G401 (cell line): Measurements from ENCODE around the gene PARD3B. TPM values are rescaled to one million over a fixed set of nuclear protein-coding genes. Genes with fewer than 3 reads are reported as not detected.
"Not testable (repeated sequence)": the region's sequence is repeated elsewhere in the genome, so short reads cannot be mapped to it uniquely, and the experiment has no call there.

Source experiments
- DNase-seq: peaks from one replicate; pipeline ENCODE4 v3.0.0-alpha.2; 2015; ENCODE audit warnings: low spot score
- in situ Hi-C: cut with HindIII; loops from 2 replicates; pipeline ENCODE4 v1.10.0; 2016; ENCODE audit warnings: low sequenced_read_pairs, mixed read lengths
- total RNA-seq: library from RNA; depleted of rRNA; stranded (reverse); fragments of >200 nt; shearing (Covaris generic); gene quantifications from 2 replicates; pipeline ENCODE4 v1.2.3, GENCODE V29; 2014

The PARD3B gene
- total RNA-seq, 1 experiment from 2014 or later: 2.2 TPM

- in situ Hi-C loops: no loop called here
- no peak for DNase-seq
Measured at GRCh38 chr2:205462681-205463345, 917.5 kb downstream of the PARD3B start.

GRCh38 chr2:205463466-205464025 is 918.3 kb downstream of the PARD3B start:
- no peak for DNase-seq
- in situ Hi-C loops: no loop called here

GRCh38 chr2:205464681-205465080 is 919.4 kb downstream of the PARD3B start:
- DNase-seq: no peak
- in situ Hi-C loops: no loop called here

- in situ Hi-C loops: no loop called here
- DNase-seq: no peak
Measured at GRCh38 chr2:205465791-205466190, 920.5 kb downstream of the PARD3B start.

- DNase-seq: no peak
- in situ Hi-C loops: no loop called here
Measured at GRCh38 chr2:205471776-205472175, 926.5 kb downstream of the PARD3B start.

- in situ Hi-C loops: no loop called here
Measured at GRCh38 chr2:205473791-205474190, 928.5 kb downstream of the PARD3B start.

GRCh38 chr2:205474741-205475415 is 929.6 kb downstream of the PARD3B start:
- no peak for DNase-seq

More at GRCh38 chr2:205473791-205474190, 928.5 kb downstream of the PARD3B start:
- DNase-seq: no peak

GRCh38 chr2:205475416-205475768 is 930.1 kb downstream of the PARD3B start:
- no peak for DNase-seq
- in situ Hi-C loops: no loop called here

More at GRCh38 chr2:205474741-205475415, 929.6 kb downstream of the PARD3B start:
- in situ Hi-C loops: no loop called here

- in situ Hi-C loops: no loop called here
- DNase-seq: no peak
Measured at GRCh38 chr2:205477016-205477705, 931.9 kb downstream of the PARD3B start.

GRCh38 chr2:205481861-205482260 is 936.6 kb downstream of the PARD3B start:
- DNase-seq: no peak
- in situ Hi-C loops: no loop called here

- no peak for DNase-seq
- in situ Hi-C loops: no loop called here
Measured at GRCh38 chr2:205482399-205483081, 937.3 kb downstream of the PARD3B start.

GRCh38 chr2:205483095-205483494 is 937.8 kb downstream of the PARD3B start:
- in situ Hi-C loops: no loop called here
- no peak for DNase-seq

GRCh38 chr2:205484215-205484614 is 938.9 kb downstream of the PARD3B start:
- DNase-seq: no peak
- in situ Hi-C loops: no loop called here

- no peak for DNase-seq
- in situ Hi-C loops: no loop called here
Measured at GRCh38 chr2:205484764-205485163, 939.5 kb downstream of the PARD3B start.

- DNase-seq, in situ Hi-C loops: not testable (repeated sequence)
Measured at GRCh38 chr2:205493528-205493927, 948.3 kb downstream of the PARD3B start.

- in situ Hi-C loops: no loop called here
- no peak for DNase-seq
Measured at GRCh38 chr2:205494537-205495235, 949.4 kb downstream of the PARD3B start.

GRCh38 chr2:205495819-205496218 is 950.5 kb downstream of the PARD3B start:
- in situ Hi-C loops: no loop called here

GRCh38 chr2:205496370-205496769 is 951.1 kb downstream of the PARD3B start:
- in situ Hi-C loops: no loop called here
- DNase-seq: no peak

More at GRCh38 chr2:205495819-205496218, 950.5 kb downstream of the PARD3B start:
- no peak for DNase-seq

GRCh38 chr2:205496772-205497171 is 951.5 kb downstream of the PARD3B start:
- no peak for DNase-seq
- in situ Hi-C loops: no loop called here
